ENCODE data around the gene ZFAND3. TPM values are rescaled to one million over a fixed set of nuclear protein-coding genes. Genes with fewer than 3 reads are reported as not detected.

Gene ZFAND3
- polyA plus RNA-seq, 3 donors: 11.5 to 21.1 (median 11.7) TPM

- H3K27ac ChIP-seq (ENCODE audit: low read depth in 1 of 2, low read length in 2 of 2): no peak overlapping the region
- Mint-ChIP-seq H3K9me3 (no peaks in the 10 kb centered on the region), H3K4me1 (peaks cover 20% of the 10 kb centered on the region), H3K36me3 (peaks cover 3 to 5% of the 10 kb centered on the region in 2 donors), H3K4me3 (no peak overlapping the region), H3K27me3 (ENCODE audit: low read depth in 3 of 3) (no peaks in the 10 kb centered on the region), H3K27ac (no peak overlapping the region)
- H3K9ac ChIP-seq (ENCODE audit: insufficient read depth, low read length, poor library complexity, severe bottlenecking): no peak overlapping the region
- H2AFZ ChIP-seq (ENCODE audit: insufficient read depth, low read depth, low read length, poor library complexity, severe bottlenecking): no peak overlapping the region
- no peak overlapping the region for H3K4me2 ChIP-seq (replicated peaks; ENCODE audit: extremely low read depth, low read length, poor library complexity, severe bottlenecking)
- peaks cover 67% of the 10 kb centered on the region for H3K79me2 ChIP-seq (ENCODE audit: insufficient read depth, low read length)
- no peak for DNase-seq
- no peaks in the 10 kb centered on the region for H3K27me3 ChIP-seq (ENCODE audit: control insufficient read depth in 2 of 2, insufficient read depth in 2 of 2, low read length in 2 of 2)
- peaks cover 99% of the 10 kb centered on the region for H4K20me1 ChIP-seq (ENCODE audit: insufficient read depth, low read length)
- H3K4me3 ChIP-seq (replicated peaks in 1 of 3; ENCODE audit: low read depth in 2 of 3, low read length in 3 of 3): no peak overlapping the region
- WGBS (ENCODE audit: insufficient coverage): no CpG with 5 or more reads among the region's 3 CpGs
- H3K4me1 ChIP-seq (ENCODE audit: control insufficient read depth in 1 of 2, insufficient read depth in 2 of 2, low read length in 2 of 2): no peaks in the 10 kb centered on the region
- peaks cover 0 to 8% of the 10 kb centered on the region in 2 donors for H3K36me3 ChIP-seq (replicated peaks in 1 of 2; ENCODE audit: control insufficient read depth in 1 of 2, insufficient read depth in 2 of 2, low read length in 2 of 2)
- TF ChIP-seq CTCF (IDR thresholded peaks at IDR 0.05): no peak
- no peaks in the 10 kb centered on the region for H3K9me3 ChIP-seq (replicated peaks in 1 of 2; ENCODE audit: control insufficient read depth in 1 of 2, insufficient read depth in 1 of 2, low read length in 2 of 2)
- intact Hi-C loops (cut with micrococcal nuclease): no loop called here
Measured at GRCh38 chr6:37942606-37943376, 123.3 kb downstream of the ZFAND3 start.

GRCh38 chr6:37943436-37944058 lies 124.0 kb downstream of the ZFAND3 start:
- H3K79me2 ChIP-seq (ENCODE audit: insufficient read depth, low read length): peaks cover 68% of the 10 kb centered on the region
- H3K4me1 ChIP-seq (ENCODE audit: control insufficient read depth in 1 of 2, insufficient read depth in 2 of 2, low read length in 2 of 2): no peaks in the 10 kb centered on the region
- no peak for DNase-seq
- no peak overlapping the region for H3K27ac Mint-ChIP-seq
- H3K27ac ChIP-seq (ENCODE audit: low read depth in 1 of 2, low read length in 2 of 2): no peak overlapping the region
- H3K9ac ChIP-seq (ENCODE audit: insufficient read depth, low read length, poor library complexity, severe bottlenecking): no peak overlapping the region
- H3K4me2 ChIP-seq (replicated peaks; ENCODE audit: extremely low read depth, low read length, poor library complexity, severe bottlenecking): no peak overlapping the region
- intact Hi-C loops (cut with micrococcal nuclease): no loop called here
- peaks cover 0 to 8% of the 10 kb centered on the region in 2 donors for H3K36me3 ChIP-seq (replicated peaks in 1 of 2; ENCODE audit: control insufficient read depth in 1 of 2, insufficient read depth in 2 of 2, low read length in 2 of 2)
- H3K4me1 Mint-ChIP-seq: peaks cover 20% of the 10 kb centered on the region
- peaks cover 3 to 4% of the 10 kb centered on the region in 2 donors for H3K36me3 Mint-ChIP-seq
- no peaks in the 10 kb centered on the region for H3K27me3 ChIP-seq (ENCODE audit: control insufficient read depth in 2 of 2, insufficient read depth in 2 of 2, low read length in 2 of 2)
- H2AFZ ChIP-seq (ENCODE audit: insufficient read depth, low read depth, low read length, poor library complexity, severe bottlenecking): no peak overlapping the region
- WGBS (ENCODE audit: insufficient coverage): no CpG with 5 or more reads among the region's 1 CpG
- H3K27me3 Mint-ChIP-seq (ENCODE audit: low read depth in 3 of 3): no peaks in the 10 kb centered on the region
- H3K4me3 Mint-ChIP-seq: no peak overlapping the region
- peaks cover 0 to 1% (median 0%) of the 10 kb centered on the region in 7 donors for H3K9me3 Mint-ChIP-seq
- no peaks in the 10 kb centered on the region for H3K9me3 ChIP-seq (replicated peaks in 1 of 2; ENCODE audit: control insufficient read depth in 1 of 2, insufficient read depth in 1 of 2, low read length in 2 of 2)
- H3K4me3 ChIP-seq (replicated peaks in 1 of 3; ENCODE audit: low read depth in 2 of 3, low read length in 3 of 3): no peak overlapping the region
- TF ChIP-seq CTCF (IDR thresholded peaks at IDR 0.05): no peak
- peaks cover 99% of the 10 kb centered on the region for H4K20me1 ChIP-seq (ENCODE audit: insufficient read depth, low read length)

Measured in CD14-positive monocyte (primary cell).